ENCODE results near the gene SOX8. TPM values are rescaled to one million over a fixed set of nuclear protein-coding genes. Genes with fewer than 3 reads are reported as not detected.
A peak's percentile ranks its signal among the peaks of the same experiment; 100 is the strongest.

The SOX8 gene
- total RNA-seq, 1 experiment from 2014 or later: 0.47 TPM

- CTCF ChIA-PET: no interaction called here
- Histone ChIP-seq H3K9me3 (ENCODE audit: low read length) (no peaks in the 10 kb centered on the region), H3K4me2 (ENCODE audit: low read length) (no peak overlapping the region), H3K9me2 (replicated peaks; ENCODE audit: low read length) (no peaks in the 10 kb centered on the region), H3F3A (ENCODE audit: low read length, unreplicated experiment) (no peaks in the 10 kb centered on the region), H3K36me3 (ENCODE audit: low read depth, low read length) (no peaks in the 10 kb centered on the region), H3K27me3 (ENCODE audit: low read length) (peaks cover 8% of the 10 kb centered on the region), H3K79me2 (ENCODE audit: low read length) (no peaks in the 10 kb centered on the region), H3K27ac (ENCODE audit: low read length) (no peak overlapping the region), H4K20me1 (ENCODE audit: low read length) (no peaks in the 10 kb centered on the region), H2AFZ (ENCODE audit: low read length) (no peak overlapping the region), H3K4me3 (ENCODE audit: low read length) (no peak overlapping the region), H3K4me1 (ENCODE audit: insufficient read depth, low read length) (no peaks in the 10 kb centered on the region), H3K9ac (ENCODE audit: low read length) (no peak overlapping the region)
- intact Hi-C loops (cut with micrococcal nuclease): no loop called here
- POLR2A ChIA-PET (ENCODE audit: unreplicated experiment): no interaction called here
- no TSS peak for BruUV-seq (replicated peaks)
- no peak for TF ChIP-seq EZH2phosphoT487 (IDR thresholded peaks at IDR 0.05; ENCODE audit: borderline replicate concordance, low read length)
- no peak for TF ChIP-seq EZH2 (IDR thresholded peaks at IDR 0.05; ENCODE audit: low read length, unreplicated experiment)
- no peak for TF ChIP-seq CTCF (conservative IDR thresholded peaks at IDR 0.05; ENCODE audit: low read depth, low read length)
- DNase-seq (peak; percentile 12), ATAC-seq (no peak)
These were observed 4.8 kb downstream of the SOX8 start for GRCh38 chr16:986411-986810.

GRCh38 chr16:986925-987582, 5.5 kb downstream of the SOX8 start:
- H3K27me3 ChIP-seq (ENCODE audit: low read length): peaks cover 7% of the 10 kb centered on the region
- intact Hi-C loops (cut with micrococcal nuclease): no loop called here
- TF ChIP-seq EZH2phosphoT487 (IDR thresholded peaks at IDR 0.05; ENCODE audit: borderline replicate concordance, low read length) (no peak), EZH2 (IDR thresholded peaks at IDR 0.05; ENCODE audit: low read length, unreplicated experiment) (no peak), CTCF (conservative IDR thresholded peaks at IDR 0.05; ENCODE audit: low read depth, low read length) (no peak)
- no peaks in the 10 kb centered on the region for H3F3A ChIP-seq (ENCODE audit: low read length, unreplicated experiment)
- no peaks in the 10 kb centered on the region for H3K36me3 ChIP-seq (ENCODE audit: low read depth, low read length)
- ATAC-seq (no peak), DNase-seq (no peak)
- ChIA-PET POLR2A (ENCODE audit: unreplicated experiment) (no interaction called here), CTCF (no interaction called here)
- no peaks in the 10 kb centered on the region for H3K4me1 ChIP-seq (ENCODE audit: insufficient read depth, low read length)
- no peak overlapping the region for H2AFZ ChIP-seq (ENCODE audit: low read length)
- no peaks in the 10 kb centered on the region for H3K9me3 ChIP-seq (ENCODE audit: low read length)
- H3K9ac ChIP-seq (ENCODE audit: low read length): no peak overlapping the region
- no peaks in the 10 kb centered on the region for H4K20me1 ChIP-seq (ENCODE audit: low read length)
- BruUV-seq (replicated peaks): no TSS peak
- H3K9me2 ChIP-seq (replicated peaks; ENCODE audit: low read length): no peaks in the 10 kb centered on the region
- no peak overlapping the region for H3K4me2 ChIP-seq (ENCODE audit: low read length)
- no peaks in the 10 kb centered on the region for H3K79me2 ChIP-seq (ENCODE audit: low read length)
- no peak overlapping the region for H3K27ac ChIP-seq (ENCODE audit: low read length)
- no peak overlapping the region for H3K4me3 ChIP-seq (ENCODE audit: low read length)

GRCh38 chr16:987906-988305, 6.3 kb downstream of the SOX8 start:
- H3K4me3 ChIP-seq (ENCODE audit: low read length): no peak overlapping the region
- no peak overlapping the region for H3K27ac ChIP-seq (ENCODE audit: low read length)
- H4K20me1 ChIP-seq (ENCODE audit: low read length): no peaks in the 10 kb centered on the region
- ATAC-seq: no peak
- ChIA-PET POLR2A (ENCODE audit: unreplicated experiment) (no interaction called here), CTCF (no interaction called here)
- no peaks in the 10 kb centered on the region for H3K9me2 ChIP-seq (replicated peaks; ENCODE audit: low read length)
- H3K9me3 ChIP-seq (ENCODE audit: low read length): no peaks in the 10 kb centered on the region
- no peak overlapping the region for H3K4me2 ChIP-seq (ENCODE audit: low read length)
- no peaks in the 10 kb centered on the region for H3K4me1 ChIP-seq (ENCODE audit: insufficient read depth, low read length)
- H3K27me3 ChIP-seq (ENCODE audit: low read length): no peaks in the 10 kb centered on the region
- no peak overlapping the region for H3K9ac ChIP-seq (ENCODE audit: low read length)
- no peaks in the 10 kb centered on the region for H3K36me3 ChIP-seq (ENCODE audit: low read depth, low read length)
- no peak for DNase-seq
- H3K79me2 ChIP-seq (ENCODE audit: low read length): no peaks in the 10 kb centered on the region
- H2AFZ ChIP-seq (ENCODE audit: low read length): no peak overlapping the region
- intact Hi-C loops (cut with micrococcal nuclease): no loop called here
- no TSS peak for BruUV-seq (replicated peaks)
- no peaks in the 10 kb centered on the region for H3F3A ChIP-seq (ENCODE audit: low read length, unreplicated experiment)
- TF ChIP-seq EZH2phosphoT487 (IDR thresholded peaks at IDR 0.05; ENCODE audit: borderline replicate concordance, low read length) (no peak), EZH2 (IDR thresholded peaks at IDR 0.05; ENCODE audit: low read length, unreplicated experiment) (no peak), CTCF (conservative IDR thresholded peaks at IDR 0.05; ENCODE audit: low read depth, low read length) (no peak)

Measured in PC-3 (cell line).